ENCODE measurements around the gene REEP1.

Gene REEP1, protein sequence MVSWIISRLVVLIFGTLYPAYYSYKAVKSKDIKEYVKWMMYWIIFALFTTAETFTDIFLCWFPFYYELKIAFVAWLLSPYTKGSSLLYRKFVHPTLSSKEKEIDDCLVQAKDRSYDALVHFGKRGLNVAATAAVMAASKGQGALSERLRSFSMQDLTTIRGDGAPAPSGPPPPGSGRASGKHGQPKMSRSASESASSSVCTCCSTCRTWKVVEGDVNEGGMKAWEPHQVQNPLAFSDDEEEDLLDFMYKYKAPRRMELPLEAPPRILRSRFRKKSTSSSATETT

DNA sequence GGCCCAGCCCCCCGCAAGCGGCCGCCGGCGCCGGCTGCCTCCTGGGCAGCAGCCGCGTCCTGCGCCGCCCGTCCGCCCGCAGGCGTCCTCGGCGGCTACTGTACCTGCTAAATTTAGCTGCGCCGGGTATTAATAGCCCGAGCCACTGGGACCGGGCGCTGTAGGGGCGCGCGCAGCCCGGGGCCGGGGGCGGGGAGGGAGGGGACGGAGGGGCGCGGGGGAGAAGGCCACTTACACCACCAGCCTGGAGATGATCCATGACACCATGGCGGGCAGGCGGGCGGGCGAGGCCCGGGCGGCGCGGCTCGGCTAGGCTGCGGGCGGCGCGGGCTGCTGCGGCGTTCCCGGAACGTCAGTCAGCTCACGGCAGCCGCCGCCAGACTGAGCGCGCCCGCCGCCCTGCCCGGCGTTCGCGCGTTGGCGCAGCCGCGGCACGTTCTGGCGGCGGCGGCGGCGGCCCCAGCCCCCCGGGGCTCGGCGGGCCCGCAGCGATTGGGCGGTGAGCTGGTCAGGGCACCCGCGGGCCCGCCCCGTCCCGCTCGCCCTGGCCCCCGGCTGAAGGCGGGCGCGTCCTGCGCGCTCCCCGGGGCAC lies at the start of gene REEP1:
Gene REEP1, minus strand, starts transcription at position 383 of the 592 bp plus-strand sequence. Its CDS starts 116 bp downstream, at position 267.
- in situ Hi-C loops (cut with HindIII; ENCODE audit: low sequenced_read_pairs): no loop called here

DNA sequence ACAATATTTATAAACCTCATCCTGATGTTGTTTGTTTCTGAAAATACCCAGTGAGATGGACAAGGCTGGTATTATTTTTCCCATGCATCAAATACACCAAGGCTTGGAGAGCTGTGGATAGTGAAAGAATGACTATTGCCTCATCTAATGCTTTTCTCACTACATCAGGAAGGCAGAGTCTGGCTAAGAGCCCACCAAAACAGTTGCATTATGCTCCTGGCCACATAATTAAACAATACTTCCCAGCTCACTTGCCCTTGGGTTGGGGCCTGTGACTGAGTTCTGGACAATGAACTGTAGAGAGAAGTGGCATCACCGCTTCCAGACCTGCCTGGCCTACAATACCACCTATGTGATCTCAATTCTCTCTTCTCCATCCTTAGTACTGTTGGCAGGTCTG lies 46.4 kb upstream of the REEP1 start:
- in situ Hi-C loops (cut with HindIII; ENCODE audit: low sequenced_read_pairs): loop anchor here (10.0 kb wide), 2 partner anchors 89 to 159 kb away; no protein-coding TSS in a partner anchor

DNA sequence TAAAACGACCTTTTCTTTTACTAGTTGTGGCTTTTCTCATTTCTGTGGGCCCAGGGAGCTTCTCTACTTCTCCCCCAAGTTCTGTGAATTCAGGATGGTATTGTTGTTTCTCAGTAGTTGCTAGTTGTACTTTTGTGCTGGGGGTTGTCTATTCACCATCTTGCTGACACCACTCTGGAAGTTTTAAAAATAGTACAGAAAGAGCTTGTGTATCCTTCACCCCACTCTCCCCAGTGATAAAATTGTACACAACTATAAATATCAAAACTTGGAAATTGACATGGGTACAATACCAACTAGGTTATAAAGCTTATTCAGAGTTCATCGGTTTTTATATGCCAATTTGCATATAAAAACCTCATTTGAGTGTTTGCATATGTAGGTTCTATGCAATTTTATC lies 45.3 kb upstream of the REEP1 start:
- in situ Hi-C loops (cut with HindIII; ENCODE audit: low sequenced_read_pairs): loop anchor here (10.0 kb wide), 2 partner anchors 88 to 158 kb away; no protein-coding TSS in a partner anchor

DNA sequence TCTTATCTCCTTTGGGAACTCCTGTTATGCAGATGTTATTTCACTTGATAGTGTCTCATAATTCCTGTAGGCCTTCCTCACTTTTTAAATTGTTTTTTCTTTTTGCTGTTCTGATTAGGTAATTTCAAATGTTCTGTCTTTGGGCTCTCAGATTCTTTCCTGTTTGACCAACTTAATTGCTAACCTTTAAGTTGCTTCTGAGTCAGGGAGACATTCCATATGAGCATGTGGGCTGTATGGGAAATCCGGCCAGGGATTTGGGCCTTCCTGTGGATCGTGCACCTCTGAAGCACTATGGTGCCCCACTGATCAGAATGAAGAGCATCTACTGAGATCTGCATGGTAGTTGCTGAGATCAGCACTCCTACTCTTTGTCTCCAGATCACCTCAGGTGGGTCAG lies 44.7 kb upstream of the REEP1 start:
- in situ Hi-C loops (cut with HindIII; ENCODE audit: low sequenced_read_pairs): loop anchor here (10.0 kb wide), 2 partner anchors 87 to 157 kb away; no protein-coding TSS in a partner anchor

DNA sequence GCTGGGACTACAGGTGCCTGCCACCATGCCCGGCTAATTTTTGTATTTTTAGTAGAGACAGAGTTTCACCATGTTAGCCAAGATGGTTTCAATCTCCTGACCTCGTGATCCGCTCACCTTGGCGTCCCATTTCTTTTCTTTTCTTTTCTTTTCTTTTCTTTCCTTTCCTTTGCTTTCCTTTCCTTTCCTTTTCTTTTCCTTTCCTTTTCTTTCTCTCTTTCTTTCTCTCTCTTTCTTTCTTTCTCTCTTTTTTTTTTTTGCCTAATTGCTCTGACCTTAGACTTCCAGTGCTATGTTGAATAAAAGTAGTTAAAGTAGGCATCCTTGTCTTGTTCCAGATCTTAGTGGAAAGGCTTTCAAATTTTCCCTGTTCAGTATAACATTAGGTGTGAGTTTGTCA lies 41.0 kb upstream of the REEP1 start:
- in situ Hi-C loops (cut with HindIII; ENCODE audit: low sequenced_read_pairs): no loop called here

DNA sequence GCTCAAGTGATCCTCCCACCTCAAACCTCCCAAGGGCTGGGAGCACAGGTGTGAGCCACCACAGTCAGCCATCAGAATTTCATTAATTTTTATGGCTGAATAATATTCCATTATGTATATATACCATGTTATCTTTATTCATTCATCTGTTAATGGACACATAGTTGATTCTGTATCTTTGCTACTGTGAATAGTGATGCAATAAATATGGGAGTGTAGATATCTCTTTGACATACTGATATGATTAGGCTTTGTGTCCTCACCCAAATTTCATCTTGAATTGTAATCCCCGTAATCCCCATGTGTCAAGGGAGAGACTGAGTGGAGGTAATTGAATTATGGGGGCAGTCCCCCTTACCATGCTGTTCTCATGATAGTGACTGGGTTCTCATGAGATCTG lies 38.2 kb upstream of the REEP1 start:
- in situ Hi-C loops (cut with HindIII; ENCODE audit: low sequenced_read_pairs): no loop called here

DNA sequence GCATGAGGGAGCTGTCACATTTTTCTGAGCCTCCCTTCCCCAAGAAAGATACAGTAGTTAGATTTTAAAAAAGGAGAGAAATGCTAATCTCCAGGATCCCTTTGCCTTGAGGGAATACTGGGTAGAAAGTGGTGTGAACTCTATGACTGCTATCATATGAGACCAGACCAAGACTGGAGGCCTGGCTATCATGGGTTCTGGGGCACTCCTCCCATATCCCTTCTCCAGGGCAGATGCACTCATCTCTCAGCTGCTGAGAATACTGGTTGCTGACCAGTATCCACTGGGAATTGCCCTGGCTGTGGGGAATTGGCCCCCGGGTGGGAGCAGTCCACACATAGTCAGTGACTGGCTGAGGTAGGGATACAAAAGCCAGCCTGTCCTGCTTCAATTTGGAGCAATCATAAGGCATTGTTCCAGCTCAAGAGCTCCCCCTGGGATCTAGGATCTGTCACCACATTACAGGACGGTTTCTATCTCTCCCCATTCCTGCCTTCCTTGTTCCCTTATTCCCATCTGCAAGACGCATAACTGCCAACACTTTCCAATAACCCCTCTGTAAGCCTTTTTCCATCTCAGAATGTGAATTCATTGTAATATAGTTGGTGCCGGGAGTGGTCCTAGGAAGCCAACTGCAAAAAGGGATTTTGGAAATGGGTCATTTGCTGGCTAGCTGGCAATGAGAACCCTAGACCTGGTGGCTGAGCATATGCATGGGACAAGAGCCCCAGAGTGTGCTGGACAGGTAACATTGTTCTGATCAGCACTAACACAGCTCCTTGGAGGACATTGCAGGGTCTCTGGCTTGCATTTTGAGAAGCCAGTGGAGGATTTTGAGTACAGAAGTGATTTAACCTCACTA lies 35.4 kb upstream of the REEP1 start:
- in situ Hi-C loops (cut with HindIII; ENCODE audit: low sequenced_read_pairs): no loop called here

DNA sequence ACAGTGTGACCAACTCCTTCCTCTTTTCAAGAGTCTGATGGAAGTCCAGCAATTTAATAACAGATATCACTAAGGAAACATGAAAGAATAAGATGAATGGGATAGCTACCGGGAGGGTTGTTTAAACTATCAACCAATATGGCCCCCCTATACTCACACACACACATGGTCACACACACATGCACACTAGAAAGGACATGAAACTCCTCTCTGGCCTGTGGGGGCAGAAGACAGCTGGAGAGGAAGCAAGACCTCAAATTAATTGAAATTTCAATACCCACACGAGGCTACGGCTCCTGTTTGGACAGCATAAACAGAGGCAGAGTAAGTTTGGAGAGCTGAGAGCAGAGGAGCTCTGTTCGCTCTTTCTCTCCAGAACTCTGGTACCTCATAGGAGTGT lies 34.7 kb upstream of the REEP1 start:
- in situ Hi-C loops (cut with HindIII; ENCODE audit: low sequenced_read_pairs): no loop called here

DNA sequence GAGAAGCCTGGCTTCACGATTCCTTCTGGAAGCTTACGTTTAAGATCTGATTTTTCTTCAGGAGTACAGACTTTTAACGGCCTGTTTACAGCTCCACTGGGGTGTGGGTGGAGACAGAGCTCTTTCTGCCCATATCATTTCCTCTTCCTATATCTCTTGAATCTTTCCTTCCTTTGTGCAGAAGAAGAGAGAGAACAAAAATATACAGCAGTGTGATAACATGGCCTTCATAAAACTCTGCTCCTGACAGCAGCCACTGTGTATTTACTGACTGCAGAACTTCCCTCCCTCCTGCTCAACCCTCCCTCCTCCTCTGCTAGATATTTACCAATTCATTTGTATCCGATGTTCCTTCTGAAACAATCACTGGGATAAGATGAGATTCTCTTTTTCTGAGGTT lies 34.1 kb upstream of the REEP1 start:
- in situ Hi-C loops (cut with HindIII; ENCODE audit: low sequenced_read_pairs): no loop called here

DNA sequence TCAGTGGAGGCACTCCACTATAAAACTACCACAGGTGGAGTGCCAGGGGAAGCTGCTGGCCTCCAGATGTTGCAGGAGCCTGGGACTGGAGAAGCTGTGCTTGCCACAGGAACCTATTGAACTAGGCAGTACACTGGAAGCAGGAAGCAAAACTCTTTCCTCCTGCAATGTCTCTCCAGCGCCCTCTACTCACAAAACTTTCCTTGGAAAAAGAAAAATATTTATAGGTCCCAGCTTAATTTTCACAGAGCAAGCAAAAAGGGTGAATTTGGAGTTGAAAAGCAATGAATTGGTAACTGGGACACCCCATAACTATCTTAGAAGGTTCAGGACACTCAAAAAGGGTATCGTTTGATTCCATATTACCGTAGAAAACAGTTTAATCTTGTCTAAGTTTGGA lies 33.2 kb upstream of the REEP1 start:
- in situ Hi-C loops (cut with HindIII; ENCODE audit: low sequenced_read_pairs): no loop called here

DNA sequence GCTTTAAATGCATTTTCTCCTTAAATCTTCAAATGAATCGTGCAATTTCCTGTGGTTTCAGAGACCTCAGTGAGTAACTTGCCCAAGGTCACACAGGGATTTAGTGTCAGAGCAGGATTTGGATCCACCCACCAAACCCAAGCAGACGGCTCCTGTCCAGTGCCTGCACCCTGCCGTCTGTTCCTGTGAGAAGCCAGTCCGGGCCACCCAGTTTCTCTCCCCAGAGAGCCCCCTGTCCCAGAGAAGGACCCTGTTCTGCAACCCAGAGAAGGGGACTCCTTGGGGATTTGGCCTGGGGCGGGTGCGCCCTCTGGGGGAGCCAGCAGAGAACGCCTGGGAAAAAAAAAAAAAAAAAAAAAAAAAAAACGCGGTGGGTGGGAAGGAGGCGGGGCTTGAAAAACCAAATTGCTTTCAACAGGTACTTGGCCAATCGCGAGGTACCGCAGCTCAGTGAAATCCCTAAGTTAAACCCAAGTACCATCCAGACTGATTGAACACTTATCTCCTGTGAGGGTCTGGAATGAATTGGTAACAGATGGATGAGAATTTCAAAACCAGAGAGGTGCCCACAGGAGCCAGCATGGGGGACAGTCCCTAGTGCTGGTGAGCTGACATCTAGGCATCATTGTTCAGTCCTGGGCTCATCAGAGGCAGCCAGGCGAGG lies 30.9 kb upstream of the REEP1 start:
- in situ Hi-C loops (cut with HindIII; ENCODE audit: low sequenced_read_pairs): no loop called here

DNA sequence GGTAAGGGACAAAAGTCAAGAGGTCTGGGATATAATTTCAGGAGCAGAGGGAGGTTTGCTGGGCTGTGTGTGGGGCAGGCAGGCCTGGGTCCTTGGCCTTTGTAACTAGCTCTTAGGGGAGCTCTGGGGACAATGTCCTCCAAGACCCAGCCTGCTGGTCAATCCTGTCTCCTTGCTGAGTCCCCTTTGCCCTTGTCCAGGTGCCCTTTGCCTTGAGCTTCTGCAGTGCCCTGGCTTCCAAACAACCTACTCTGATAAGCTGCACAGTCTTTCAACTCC lies 30.0 kb upstream of the REEP1 start:
- in situ Hi-C loops (cut with HindIII; ENCODE audit: low sequenced_read_pairs): no loop called here

DNA sequence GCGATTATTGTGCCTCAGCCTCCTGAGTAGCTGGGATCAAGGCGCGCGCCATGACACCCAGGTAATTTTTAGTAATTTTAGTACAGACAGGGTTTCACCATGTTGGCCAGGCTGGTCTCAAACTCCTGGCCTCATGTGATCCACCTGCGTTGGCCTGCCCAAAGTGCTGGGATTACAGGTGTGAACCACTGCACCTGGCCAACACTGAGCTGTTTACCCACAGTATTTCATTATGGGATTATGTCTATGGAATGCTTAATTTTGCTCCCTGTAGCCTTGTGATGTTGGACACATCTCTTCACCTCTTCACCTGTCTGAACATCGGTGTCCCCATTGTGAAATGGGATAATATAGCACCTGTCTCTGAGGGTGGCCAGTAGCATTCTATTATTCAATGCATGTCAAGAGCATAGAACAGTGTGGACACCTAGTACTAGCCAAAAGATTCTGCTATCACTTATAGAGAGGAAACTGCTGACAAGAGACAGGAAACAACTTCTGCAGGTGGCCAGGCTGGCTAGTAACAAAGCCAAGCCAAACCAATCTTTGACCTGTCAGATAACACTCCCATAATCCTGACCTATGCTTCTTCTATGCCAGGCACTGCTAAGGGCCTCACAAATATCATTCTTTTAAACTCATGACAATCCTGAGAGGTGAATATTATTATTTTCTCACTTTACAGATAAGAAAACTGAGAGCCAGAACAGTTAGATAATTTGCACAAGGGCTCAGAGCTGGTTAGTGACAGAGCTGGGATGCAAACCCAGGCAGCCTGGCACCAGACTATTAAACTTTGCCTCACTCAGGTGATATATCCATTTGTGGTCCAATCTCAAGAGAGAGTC lies 29.4 kb upstream of the REEP1 start:
- in situ Hi-C loops (cut with HindIII; ENCODE audit: low sequenced_read_pairs): no loop called here

DNA sequence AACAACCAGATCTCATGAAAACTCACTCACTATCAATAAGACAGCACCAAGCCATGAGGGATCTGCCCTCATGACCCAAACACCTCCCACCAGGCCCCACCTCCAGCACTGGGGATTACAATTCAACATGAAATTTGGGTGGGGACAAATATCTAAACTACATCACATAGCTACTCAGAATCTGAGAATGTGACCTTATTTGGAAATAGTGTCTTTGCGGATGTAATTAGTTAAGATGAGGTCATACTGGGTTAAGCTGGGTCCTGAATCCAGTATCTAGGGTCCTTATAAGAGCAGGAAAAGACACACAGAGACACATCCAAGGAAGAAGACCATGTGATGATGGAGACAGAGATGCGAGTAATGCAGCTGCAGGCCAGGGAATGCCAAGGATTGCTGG lies 27.5 kb upstream of the REEP1 start:
- in situ Hi-C loops (cut with HindIII; ENCODE audit: low sequenced_read_pairs): no loop called here

DNA sequence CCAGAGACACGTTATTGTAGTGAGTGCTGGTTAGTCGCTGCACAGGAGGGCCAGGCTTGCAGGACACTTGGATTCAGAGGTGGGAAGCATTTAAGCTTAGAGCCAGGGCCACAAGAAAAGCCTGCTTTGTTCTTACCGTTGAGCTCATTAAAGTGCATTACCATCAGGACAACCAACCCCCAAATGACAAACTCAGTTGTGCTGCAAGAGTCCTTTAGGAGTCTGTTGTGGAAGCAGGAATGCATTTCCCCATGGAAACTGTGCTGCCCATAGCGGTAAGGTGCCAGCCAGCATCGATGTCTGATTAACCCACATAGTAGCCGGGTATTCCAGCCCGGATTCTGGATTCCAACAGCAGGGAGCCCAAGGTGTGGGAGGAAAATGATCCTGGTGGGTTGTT lies 23.4 kb upstream of the REEP1 start:
- in situ Hi-C loops (cut with HindIII; ENCODE audit: low sequenced_read_pairs): no loop called here

DNA sequence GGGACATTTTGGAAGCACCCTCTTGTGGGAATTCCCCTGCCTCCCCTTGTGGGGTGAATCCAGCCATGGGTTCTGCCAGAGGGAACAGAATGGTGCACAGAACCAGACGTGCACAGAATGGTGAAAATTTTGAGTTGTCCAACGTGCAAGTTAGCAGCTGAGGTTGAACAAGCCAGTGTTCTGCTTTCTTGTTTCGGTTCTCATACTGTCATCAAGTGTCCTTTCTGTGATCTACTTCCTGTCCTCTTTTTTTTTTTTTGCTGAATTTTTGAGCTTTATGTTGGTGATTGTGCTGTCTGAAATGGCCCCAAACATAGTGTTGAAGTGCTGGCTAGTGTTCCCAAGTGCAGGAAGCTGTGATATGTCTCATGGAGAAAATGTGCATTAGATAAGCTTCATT lies 21.5 kb upstream of the REEP1 start:
- in situ Hi-C loops (cut with HindIII; ENCODE audit: low sequenced_read_pairs): loop anchor here (5.0 kb wide), 1 partner anchor 57 kb away; no protein-coding TSS in a partner anchor

DNA sequence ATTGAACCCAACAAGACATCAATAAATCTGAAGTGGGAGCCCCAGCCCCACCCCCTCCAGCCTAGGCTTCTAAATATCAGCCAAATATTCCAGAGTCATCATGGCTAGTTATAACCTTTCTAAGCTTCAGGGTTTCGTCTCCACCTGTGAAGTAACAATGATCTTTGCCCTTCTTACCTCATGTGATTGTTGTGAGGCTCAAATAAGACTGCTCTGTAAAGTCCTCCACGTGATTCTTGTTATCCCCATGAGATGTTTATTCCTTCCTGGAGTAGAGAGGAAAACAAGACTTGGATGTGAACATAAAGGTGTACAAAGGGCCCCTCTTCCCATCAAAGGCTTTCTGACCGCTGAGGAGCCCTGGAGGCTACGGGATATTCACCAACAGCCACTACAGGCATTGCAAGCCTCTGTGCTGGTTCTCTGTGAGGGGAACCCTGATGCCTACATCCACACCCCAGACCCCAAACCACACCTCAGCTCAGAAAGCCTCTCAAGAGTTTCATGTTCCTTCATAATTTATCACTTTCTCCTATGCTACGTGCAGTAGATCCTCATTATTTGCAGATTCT lies 20.1 kb upstream of the REEP1 start:
- in situ Hi-C loops (cut with HindIII; ENCODE audit: low sequenced_read_pairs): loop anchor here (5.0 kb wide), 1 partner anchor 55 kb away; no protein-coding TSS in a partner anchor

DNA sequence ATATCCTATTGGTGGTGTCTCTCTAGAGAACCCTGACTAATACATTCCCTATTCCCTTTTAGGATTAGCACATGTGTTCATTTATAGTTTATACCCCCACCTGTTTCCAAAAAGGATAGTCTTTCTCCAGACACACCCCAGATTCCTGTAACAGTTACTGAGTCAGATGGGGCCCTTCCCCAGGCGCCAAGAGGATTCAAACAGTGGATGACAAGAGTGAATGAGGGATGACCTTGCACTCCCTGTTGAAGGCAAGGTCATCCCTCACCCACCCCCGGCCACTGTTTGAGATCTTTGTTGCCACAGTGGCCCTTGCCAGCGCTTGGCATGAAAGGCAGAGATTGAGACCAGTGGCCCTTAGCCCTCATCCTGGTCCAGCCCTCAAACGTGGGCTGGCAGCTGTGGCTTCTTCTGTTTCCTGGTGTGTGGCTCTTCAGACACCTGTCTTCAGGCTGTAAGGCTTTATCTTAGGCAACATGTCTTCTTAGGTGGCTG lies 15.3 kb upstream of the REEP1 start:
- in situ Hi-C loops (cut with HindIII; ENCODE audit: low sequenced_read_pairs): no loop called here

DNA sequence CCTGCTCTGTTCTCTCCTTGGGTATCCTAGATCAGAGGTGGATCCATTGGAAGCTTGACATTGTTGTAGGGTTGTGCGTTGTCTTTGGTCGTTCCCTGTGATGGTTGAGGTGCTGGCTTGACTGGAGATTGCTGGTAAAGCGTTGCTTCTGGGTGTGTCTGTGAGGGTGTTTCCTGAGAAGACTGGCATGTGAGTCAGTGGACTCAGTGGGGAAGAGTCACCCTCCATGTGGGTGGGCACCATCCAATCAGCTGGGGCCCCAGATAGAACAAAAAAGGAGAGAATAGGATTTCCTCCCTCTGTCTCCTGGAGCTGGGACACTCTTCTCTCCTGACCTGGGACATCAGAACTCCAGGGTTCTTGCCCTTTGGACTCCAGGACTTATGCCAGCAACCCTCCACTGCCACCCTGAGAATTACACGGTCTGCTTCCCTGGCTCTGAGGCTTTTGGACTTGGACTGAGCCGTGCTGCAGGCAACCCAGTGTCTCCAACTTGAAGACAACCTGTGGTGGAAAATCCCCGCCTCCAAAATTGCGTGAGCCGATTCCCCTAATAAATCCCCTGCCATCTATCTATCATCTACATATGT lies 14.8 kb upstream of the REEP1 start:
- in situ Hi-C loops (cut with HindIII; ENCODE audit: low sequenced_read_pairs): no loop called here

All from endothelial cell of hepatic sinusoid (primary cell).